HG03439 (cell line): ENCODE results near the gene DDIT4L.
"Not testable (repeated sequence)": the region's sequence is repeated elsewhere in the genome, so short reads cannot be mapped to it uniquely, and the experiment has no call there.

Experiments used
- ATAC-seq: cut with Tn5 transposase; IDR thresholded peaks from one replicate; pipeline ENCODE4 v1.9.1; 2021; ENCODE audit warnings: mild to moderate bottlenecking, moderate library complexity; ENCODE audit not compliant: unreplicated experiment

DDIT4L gene

DNA sequence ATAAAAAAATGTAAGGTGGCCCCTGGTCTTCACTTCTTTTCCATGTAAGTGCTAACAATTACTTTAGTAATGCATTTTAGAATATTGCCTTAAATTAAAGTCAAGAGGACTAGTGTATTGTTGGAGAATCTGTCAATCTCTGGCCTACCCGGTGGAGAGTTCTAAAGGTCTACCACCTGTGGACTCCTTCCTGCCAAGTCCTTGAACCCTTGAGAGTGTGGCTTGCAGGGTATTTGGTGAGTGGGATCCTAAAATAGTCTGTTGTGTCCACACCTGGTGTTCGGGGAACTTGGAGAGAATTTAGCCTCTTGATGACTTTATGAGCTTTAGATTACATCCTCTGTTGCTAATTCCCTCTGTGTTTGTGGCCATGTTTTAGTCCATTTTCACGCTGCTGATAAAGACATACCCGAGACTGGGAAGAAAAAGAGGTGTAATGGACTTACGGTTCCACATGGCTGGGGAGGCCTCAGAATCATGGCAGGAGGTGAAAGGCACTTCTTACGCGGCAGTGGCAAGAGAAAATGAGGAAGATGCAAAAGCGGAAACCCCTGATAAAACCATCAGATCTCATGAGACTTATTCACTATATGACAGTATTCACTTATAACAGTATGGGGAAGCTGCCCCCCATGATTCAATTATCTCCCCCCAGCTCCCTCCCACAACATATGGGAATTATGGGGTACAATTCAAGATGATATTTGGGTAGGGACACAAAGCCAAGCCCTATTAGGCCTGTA is 23.8 kb downstream of the DDIT4L start:
- no peak for ATAC-seq

DNA sequence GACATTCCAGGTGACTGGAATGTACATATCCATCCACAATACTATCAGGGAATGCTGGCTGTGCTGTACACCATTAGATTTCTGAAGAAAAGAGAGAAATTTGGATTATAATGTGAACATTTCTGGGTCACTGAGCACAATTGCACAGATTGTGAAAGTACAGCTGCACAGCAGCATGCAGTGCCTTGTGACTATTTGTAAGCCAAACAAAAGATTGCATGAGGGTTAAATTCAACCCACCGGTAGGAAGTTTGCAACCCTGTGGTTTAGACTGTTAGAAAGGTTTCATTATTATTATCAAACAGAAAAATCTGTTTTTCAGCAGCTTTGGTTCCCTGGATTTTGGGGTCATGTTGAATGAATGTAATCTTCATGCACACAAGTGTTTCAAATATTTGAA is 24.5 kb downstream of the DDIT4L start:
- ATAC-seq = no peak

DNA sequence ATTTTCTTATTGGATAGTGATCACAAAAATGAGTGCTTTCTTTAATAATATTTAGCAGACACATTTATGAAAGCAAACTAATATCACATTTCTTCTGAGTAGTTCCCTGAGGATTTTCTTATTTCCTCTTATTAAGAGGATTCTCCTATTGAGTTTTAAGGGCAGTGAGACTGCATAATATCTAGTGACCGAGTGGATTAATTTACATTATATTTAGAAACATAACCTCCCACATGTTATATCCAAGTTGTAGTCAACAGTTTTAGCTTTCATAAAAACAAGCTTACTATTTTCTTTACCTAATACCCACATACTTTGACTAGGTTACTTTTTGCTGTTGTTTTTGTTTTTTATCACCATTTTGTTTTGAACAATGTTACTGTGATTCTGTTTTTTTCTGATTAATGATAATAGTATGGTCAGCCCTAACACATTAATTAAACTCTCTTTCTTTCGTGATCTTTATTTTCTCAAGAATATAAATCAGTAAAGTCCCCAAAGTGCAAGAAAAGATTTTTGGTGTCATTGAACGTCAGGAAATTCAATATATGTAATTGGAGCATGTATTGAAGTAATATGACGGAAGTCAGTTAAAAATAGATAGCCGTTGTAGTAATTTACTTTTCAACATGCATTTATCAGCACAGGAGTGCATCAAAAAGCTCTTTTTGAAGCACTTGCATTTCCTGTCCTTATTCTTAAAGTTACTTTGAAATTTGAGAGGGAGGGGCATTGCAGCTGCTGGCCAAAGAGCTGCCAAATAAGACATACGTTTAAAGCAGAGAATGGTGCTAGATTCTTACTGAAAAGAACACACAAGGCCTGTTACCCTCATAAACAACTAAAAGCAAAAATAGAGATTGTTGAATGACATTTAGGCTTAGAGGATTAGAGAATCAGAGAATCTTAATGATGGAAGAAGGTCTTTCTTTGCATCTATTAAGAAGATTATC is 25.2 kb downstream of the DDIT4L start:
- ATAC-seq = no peak

DNA sequence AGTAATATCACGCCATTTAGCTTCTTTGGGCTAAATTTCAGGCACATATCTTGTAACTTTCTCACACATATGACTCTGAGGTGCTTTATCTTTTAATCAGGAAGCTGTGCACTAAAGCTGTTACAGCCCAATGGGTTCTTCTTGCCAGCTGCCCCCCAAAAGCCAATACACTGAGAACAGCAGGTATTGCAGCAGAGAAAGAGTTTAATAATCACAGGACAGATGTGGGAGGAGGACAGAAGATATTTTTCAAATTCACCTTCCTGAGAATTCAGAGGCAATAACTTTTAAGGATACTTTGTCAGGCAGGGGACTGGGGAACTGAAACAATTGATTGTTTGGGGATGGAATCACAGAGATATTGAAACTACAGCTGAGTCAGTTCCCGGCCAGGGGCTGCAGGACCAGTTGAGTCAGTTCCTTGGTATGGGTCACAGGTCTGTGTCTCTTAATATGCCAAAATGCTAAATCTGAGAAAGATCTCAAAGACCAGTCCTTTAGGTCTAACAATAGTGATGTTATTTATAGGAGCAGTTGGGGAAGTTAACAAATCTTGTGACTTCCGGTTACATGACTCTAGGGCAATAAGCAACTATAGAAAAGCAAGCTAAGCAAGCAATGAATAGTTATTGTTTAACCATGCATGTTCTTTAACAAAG is 28.1 kb downstream of the DDIT4L start:
- peak; percentile 84 for ATAC-seq

DNA sequence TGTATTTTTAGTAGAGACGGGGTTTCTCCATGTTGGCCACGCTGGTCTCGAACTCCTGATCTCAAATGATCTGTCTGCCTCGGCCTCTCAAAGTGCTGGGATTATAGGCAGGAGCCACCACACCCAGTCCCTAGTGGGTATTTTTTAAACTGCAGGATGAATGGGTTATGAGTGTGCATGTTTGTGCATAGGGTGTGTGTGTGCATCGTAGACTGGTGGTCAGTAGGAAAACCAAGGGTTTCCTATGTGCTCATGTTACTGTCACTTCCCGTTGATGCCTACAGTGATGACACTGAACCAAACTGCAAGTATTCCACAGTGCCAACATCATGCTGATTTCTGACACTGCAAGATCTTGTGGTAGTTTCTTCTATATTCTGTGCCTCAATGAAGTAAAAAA is 41.1 kb downstream of the DDIT4L start:
- ATAC-seq = no peak

DNA sequence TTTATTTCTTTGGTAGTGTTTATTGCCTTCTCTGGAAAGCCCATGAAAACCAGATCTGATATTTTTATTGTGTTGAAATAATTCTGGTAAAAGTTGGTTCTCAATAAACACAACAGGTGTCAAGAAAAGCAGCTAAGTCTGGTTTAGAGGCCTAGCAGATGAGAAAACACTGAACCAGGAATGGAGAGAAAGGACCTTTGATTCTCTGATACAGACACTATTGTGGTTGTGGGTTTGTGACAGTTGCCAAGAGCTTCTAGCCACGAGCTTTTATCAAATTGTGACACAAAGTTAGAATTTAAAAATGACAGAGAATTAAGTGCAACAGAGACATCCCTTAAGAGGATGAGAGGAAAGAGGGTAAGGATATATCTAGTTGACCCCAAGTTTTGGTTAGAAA is 42.6 kb downstream of the DDIT4L start:
- ATAC-seq = no peak

DNA sequence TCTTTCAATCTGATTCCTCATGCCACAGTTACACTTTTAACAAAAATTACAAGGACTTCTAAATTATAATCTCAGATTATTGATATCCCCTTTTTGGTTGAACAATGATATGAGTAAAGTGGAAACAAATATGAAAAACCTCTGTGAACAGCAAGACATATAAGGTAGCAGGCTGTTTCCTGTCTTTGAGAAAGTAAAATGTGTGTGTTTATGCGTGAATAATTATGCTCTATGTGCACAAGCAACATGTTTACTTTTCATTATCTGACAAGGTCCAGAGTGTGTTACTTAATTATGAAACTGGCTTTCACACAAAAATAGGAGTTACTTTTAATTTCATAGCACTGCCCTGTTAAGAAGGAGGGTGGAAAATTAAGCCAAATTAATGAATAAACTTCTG is 43.1 kb downstream of the DDIT4L start:
- ATAC-seq = no peak

DNA sequence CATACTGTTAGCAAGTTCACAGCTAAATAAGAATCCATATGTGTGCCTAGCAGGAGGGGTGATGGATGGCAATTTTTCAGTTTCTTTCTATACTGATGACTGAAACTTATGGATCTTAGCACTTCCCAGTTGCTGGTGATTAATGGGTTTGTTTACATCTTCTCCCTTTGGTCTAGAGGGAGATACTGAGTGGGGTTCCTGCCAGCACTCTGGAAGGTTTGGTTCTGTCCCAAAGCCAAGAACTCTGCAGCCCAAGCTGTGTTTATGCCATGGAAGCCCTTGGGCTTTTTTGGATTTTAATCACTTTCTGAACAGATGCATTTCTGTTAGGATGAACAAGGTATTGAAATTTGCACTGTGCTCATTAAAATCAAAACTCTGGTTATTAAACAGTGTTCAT is 43.5 kb downstream of the DDIT4L start:
- no peak for ATAC-seq

DNA sequence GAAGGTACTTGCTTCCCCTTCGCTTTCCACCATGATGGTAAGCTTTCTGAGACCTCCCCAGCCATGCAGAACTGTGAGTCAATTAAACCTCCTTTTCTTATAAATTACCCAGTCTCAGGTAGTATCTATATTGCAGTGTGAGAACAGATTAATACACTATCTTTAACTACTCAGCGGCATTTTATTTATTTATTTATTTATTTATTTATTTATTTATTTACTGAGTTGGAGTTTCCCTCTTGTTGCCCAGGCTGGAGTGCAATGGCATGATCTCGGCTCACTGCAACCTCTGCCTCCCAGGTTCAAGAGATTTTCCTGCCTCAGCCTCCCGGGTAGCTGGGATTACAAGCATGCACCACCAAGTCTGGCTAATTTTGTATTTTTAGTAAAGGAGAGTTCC is 52.9 kb downstream of the DDIT4L start:
- not testable (repeated sequence) for ATAC-seq
